Parathyroid adenoma (tissue), 2 donors: ENCODE measurements around the gene TLCD5.

Experiments used
- H2AFZ ChIP-seq: fragments of 300-600 bp; sonication (generic); one replicate; pipeline ENCODE4 v1.7.0; 2017; ENCODE audit warnings: antibody characterized with exemption, mild to moderate bottlenecking
- H3K27ac ChIP-seq: fragments of 300-600 bp; sonication (generic); one replicate; pipeline ENCODE4 v1.7.0; 2017
- H3K27me3 ChIP-seq: fragments of 300-600 bp; sonication (generic); one replicate; pipeline ENCODE4 v1.7.0; 2017; ENCODE audit warnings: low read length; ENCODE audit not compliant: control insufficient read depth, insufficient read depth
- H3K36me3 ChIP-seq: fragments of 300-600 bp; sonication (generic); one replicate; pipeline ENCODE4 v1.7.0; 2017; ENCODE audit warnings: low read length; ENCODE audit not compliant: control insufficient read depth, insufficient read depth
- H3K4me1 ChIP-seq: fragments of 300-600 bp; sonication (generic); one replicate; pipeline ENCODE4 v1.7.0; 2017; ENCODE audit warnings: control low read depth
- H3K4me2 ChIP-seq: fragments of 300-600 bp; sonication (generic); one replicate; pipeline ENCODE4 v1.7.0; 2017; ENCODE audit warnings: low read length
- H3K4me3 ChIP-seq: fragments of 300-600 bp; sonication (generic); one replicate; pipeline ENCODE4 v1.7.0; 2017; ENCODE audit warnings: low read depth, low read length
- H3K79me2 ChIP-seq: fragments of 300-600 bp; sonication (generic); one replicate; pipeline ENCODE4 v1.7.0; 2017; ENCODE audit warnings: control low read depth
- H3K9ac ChIP-seq: fragments of 300-600 bp; sonication (generic); one replicate; pipeline ENCODE4 v1.7.0; 2017; ENCODE audit warnings: mild to moderate bottlenecking
- H3K9me3 ChIP-seq: fragments of 300-600 bp; sonication (generic); one replicate; pipeline ENCODE4 v1.7.0; 2017; ENCODE audit warnings: low read length; ENCODE audit not compliant: control insufficient read depth
- CTCF ChIP-seq: fragments of 300-600 bp; sonication (generic); IDR thresholded peaks from one replicate; pipeline ENCODE4 v1.7.0; 2017; ENCODE audit warnings: antibody characterized with exemption, mild to moderate bottlenecking
- donor health status: primary hyperparathyroidism.

TLCD5 gene

GRCh38 chr11:120331301-120331996 is 6.3 kb downstream of the TLCD5 start:
- no peak overlapping the region for H3K4me3 ChIP-seq
- H3K4me2 ChIP-seq = no peak overlapping the region
- H3K27me3 ChIP-seq = no peaks in the 10 kb centered on the region
- TF ChIP-seq CTCF = no peak
- H3K79me2 ChIP-seq = no peaks in the 10 kb centered on the region
- no peaks in the 10 kb centered on the region for H3K36me3 ChIP-seq
- no peak overlapping the region for H2AFZ ChIP-seq
- H3K27ac ChIP-seq = no peak overlapping the region
- peaks cover 4% of the 10 kb centered on the region for H3K4me1 ChIP-seq
- H3K9ac ChIP-seq = no peak overlapping the region
- no peaks in the 10 kb centered on the region for H3K9me3 ChIP-seq

- no peak for TF ChIP-seq CTCF
- peaks cover 2% of the 10 kb centered on the region for H3K79me2 ChIP-seq
- H3K4me1 ChIP-seq = no peaks in the 10 kb centered on the region
- no peak overlapping the region for H3K4me2 ChIP-seq
- H3K9ac ChIP-seq = no peak overlapping the region
- no peak overlapping the region for H3K4me3 ChIP-seq
- H3K9me3 ChIP-seq = no peaks in the 10 kb centered on the region
- no peak overlapping the region for H3K27ac ChIP-seq
- H3K27me3 ChIP-seq = no peaks in the 10 kb centered on the region
- H3K36me3 ChIP-seq = no peaks in the 10 kb centered on the region
- no peak overlapping the region for H2AFZ ChIP-seq
Observed at GRCh38 chr11:120332822-120333716, 8.0 kb downstream of the TLCD5 start.

GRCh38 chr11:120333801-120334200 is 8.7 kb downstream of the TLCD5 start:
- H3K9ac ChIP-seq = no peak overlapping the region
- no peak overlapping the region for H2AFZ ChIP-seq
- H3K9me3 ChIP-seq = no peaks in the 10 kb centered on the region
- H3K79me2 ChIP-seq = peaks cover 9% of the 10 kb centered on the region
- H3K4me3 ChIP-seq = no peak overlapping the region
- H3K27me3 ChIP-seq = no peaks in the 10 kb centered on the region
- TF ChIP-seq CTCF = no peak
- no peaks in the 10 kb centered on the region for H3K36me3 ChIP-seq
- H3K4me2 ChIP-seq = no peak overlapping the region
- H3K4me1 ChIP-seq = no peaks in the 10 kb centered on the region
- H3K27ac ChIP-seq = no peak overlapping the region

GRCh38 chr11:120334332-120334731 is 9.2 kb downstream of the TLCD5 start:
- no peak for TF ChIP-seq CTCF
- peaks cover 9% of the 10 kb centered on the region for H3K79me2 ChIP-seq
- no peak overlapping the region for H3K4me2 ChIP-seq
- no peak overlapping the region for H3K4me3 ChIP-seq
- H3K4me1 ChIP-seq = no peaks in the 10 kb centered on the region
- H3K27me3 ChIP-seq = no peaks in the 10 kb centered on the region
- H3K9me3 ChIP-seq = no peaks in the 10 kb centered on the region
- H3K9ac ChIP-seq = no peak overlapping the region
- no peak overlapping the region for H3K27ac ChIP-seq
- no peak overlapping the region for H2AFZ ChIP-seq
- no peaks in the 10 kb centered on the region for H3K36me3 ChIP-seq
